Kidney (tissue), 14 donors: ENCODE measurements around the gene TPSG1. TPM values are rescaled to one million over a fixed set of nuclear protein-coding genes. Genes with fewer than 3 reads are reported as not detected.
"Not testable (repeated sequence)": the region's sequence is repeated elsewhere in the genome, so short reads cannot be mapped to it uniquely, and the experiment has no call there.

Experiments
- DNase-seq, 5 donors: peaks; one replicate each; pipeline ENCODE4 v3.0.0-alpha.2; 2013 to 2020
- FAIRE-seq: peaks from 2 replicates; lab custom pipeline; 2012; peaks lifted over from hg19 to GRCh38; lab: Jason Lieb, UNC
- H3K27ac ChIP-seq, 2 donors: one replicate each; pipeline ENCODE4 v1.7.0; 2013; ENCODE audit warnings: low read depth in 2 of 2, low read length in 2 of 2, inconsistent platforms in 1 of 2
- H3K27me3 ChIP-seq: one replicate; pipeline ENCODE4 v1.7.1; 2013; ENCODE audit warnings: low read length, inconsistent platforms; ENCODE audit not compliant: control insufficient read depth, insufficient read depth
- H3K36me3 ChIP-seq, 3 donors: one replicate each; pipeline versions ENCODE4 v1.7.0 to v1.7.1; 2013; ENCODE audit warnings: low read length in 3 of 3, control low read depth in 1 of 3, inconsistent platforms in 1 of 3; ENCODE audit not compliant: insufficient read depth in 3 of 3, control insufficient read depth in 2 of 3
- H3K4me1 ChIP-seq, 3 donors: one replicate each; pipeline versions ENCODE4 v1.7.0 to v1.7.1; 2013; ENCODE audit warnings: low read length in 3 of 3, inconsistent platforms in 1 of 3, low read depth in 1 of 3; ENCODE audit not compliant: control insufficient read depth in 2 of 3, insufficient read depth in 2 of 3
- H3K4me3 ChIP-seq, 3 donors: one replicate each; pipeline versions ENCODE4 v1.7.0 to v1.8.1; 2013; ENCODE audit warnings: low read length in 3 of 3, control low read depth in 1 of 3, inconsistent platforms in 1 of 3
- H3K9ac ChIP-seq, 3 donors: one replicate each; pipeline versions ENCODE4 v1.7.0 to v1.7.1; 2013; ENCODE audit warnings: low read length in 3 of 3, control low read depth in 1 of 3, inconsistent platforms in 1 of 3
- H3K9me3 ChIP-seq, 3 donors: one replicate each; pipeline versions ENCODE4 v1.7.0 to v1.7.1; 2013; ENCODE audit warnings: low read length in 3 of 3, control low read depth in 1 of 3, inconsistent platforms in 1 of 3; ENCODE audit not compliant: control insufficient read depth in 2 of 3, insufficient read depth in 1 of 3
- intact Hi-C: fragments of 100-400 bp; cut with DNase I; formaldehyde crosslinking; loops from one replicate; pipeline ENCODE4 v1.11.1; 2022
- polyA plus RNA-seq: library from polyadenylated mRNA; stranded (reverse); fragments of 350-450 nt; fragmentation: Illumina TruSeq; extraction: RNeasy Lipid Tissue Mini Kit (QIAGEN cat#74804); gene quantifications from one replicate; pipeline ENCODE4 v1.2.3, GENCODE V29; 2014; ENCODE audit warnings: low read depth, low replicate concordance; ENCODE audit not compliant: insufficient read depth
- total RNA-seq: library from RNA; stranded (reverse); fragmentation: NEBNext Ultra II Directional; extraction: Animal tissue kit (Norgen Biotek cat#: 25700); gene quantifications from one replicate; pipeline ENCODE4 v1.2.1, GENCODE V29; 2021
- TF ChIP-seq, protein P1 (sequence below): IDR thresholded peaks from 3 replicates; pipeline ENCODE4 v1.5.1; 2012; ENCODE audit warnings: mild to moderate bottlenecking, moderate library complexity, borderline replicate concordance; ENCODE audit not compliant: insufficient read depth; ENCODE audit errors: extremely low read depth
- donor health status: control.
- donor health status: control.
- donor health status: control.
- donor health status: control.
- donor health status: control.
- donor health status: DM: yes; HTN: yes; CAD: no.
- donor health status: Normal renal cell carcinoma (clear cell type).

TPSG1 gene
- total and polyA plus RNA-seq, 2 donors from 2014 or later, result 0.86 to 3.4 TPM

DNA sequence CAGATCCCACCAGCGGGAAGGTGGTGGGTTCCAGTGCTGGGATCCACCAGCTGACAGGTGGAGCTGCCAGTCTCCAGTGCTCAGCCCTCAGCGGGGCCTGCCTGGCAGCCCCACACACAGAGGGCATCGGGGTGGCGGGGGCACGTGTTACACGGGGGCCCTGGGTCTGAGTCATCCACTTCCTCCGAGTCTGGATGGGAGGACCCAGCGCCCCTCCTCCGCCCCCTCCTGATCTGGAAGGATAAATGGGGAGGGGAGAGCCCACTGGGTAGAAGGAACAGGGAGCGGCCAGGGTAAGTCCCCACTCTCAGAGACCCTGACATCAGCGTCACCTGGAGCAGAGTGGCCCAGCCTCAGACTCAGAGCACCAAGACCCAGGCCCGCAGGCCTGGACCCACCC is 15.4 kb upstream of the TPSG1 start, which contains the start of gene TPSAB1:
TPSAB1 (plus strand) TSS at position 270 of the 400 bp plus-strand sequence. CDS start 234 bp downstream, outside the sequence.
- intact Hi-C loops, H3K9ac ChIP-seq: not testable (repeated sequence)
- DNase-seq, result peak in 1 of 5 donors; percentile 55

DNA sequence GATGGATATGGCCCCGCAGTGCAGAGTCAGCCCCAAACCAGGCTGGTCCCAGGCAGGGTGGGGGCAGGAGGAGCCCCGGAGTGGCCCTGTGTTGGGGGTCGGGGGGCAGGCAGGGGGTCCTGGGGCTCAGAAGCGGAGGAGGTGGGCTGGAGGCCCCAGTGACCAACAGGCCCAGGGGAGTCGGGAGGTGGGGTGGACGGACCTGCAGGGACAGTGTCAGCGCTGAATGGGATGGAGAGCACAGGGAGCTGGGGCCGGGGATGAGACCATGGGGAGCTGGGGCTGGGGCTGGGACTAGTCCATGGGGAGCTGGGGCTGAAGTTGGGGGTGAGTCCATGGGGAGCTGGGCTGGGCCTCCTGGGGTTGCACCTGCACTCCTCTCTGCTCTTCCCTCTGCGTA is 14.5 kb upstream of the TPSG1 start:
- peak in 1 of 5 donors; percentile 63 for DNase-seq
- H3K27ac ChIP-seq, H3K4me1 ChIP-seq, H3K9me3 ChIP-seq, H3K4me3 ChIP-seq, H3K9ac ChIP-seq, H3K27me3 ChIP-seq, H3K36me3 ChIP-seq, FAIRE-seq, intact Hi-C loops: not testable (repeated sequence)

More for the DNA sequence above, 15.4 kb upstream of the TPSG1 start, which contains the start of gene TPSAB1:
- not testable (repeated sequence) for H3K4me1 ChIP-seq, FAIRE-seq, H3K27ac ChIP-seq, H3K9me3 ChIP-seq, H3K4me3 ChIP-seq, H3K27me3 ChIP-seq, H3K36me3 ChIP-seq

DNA sequence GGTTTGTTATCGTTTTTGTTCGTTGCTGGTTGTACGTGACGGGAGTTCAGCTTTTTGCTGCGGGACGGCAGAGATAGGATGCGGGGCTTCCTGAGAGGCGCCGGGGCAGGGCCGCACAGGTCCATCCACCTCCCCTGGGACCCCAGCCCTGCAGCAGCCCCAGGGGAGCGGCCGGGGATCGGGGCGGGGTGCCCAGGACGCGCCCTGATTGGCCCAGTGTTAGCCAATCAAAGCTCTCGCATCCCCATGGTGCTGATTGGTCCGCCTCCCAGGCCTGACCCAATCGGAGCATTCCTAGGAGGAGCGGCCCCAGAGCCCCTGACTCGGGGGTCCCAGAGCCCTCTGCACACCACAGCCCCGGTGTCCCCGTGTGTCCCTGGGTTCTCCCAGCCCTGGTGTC is 13.8 kb upstream of the TPSG1 start:
- H3K9ac ChIP-seq, H3K4me3 ChIP-seq, H3K4me1 ChIP-seq, intact Hi-C loops, H3K27ac ChIP-seq, FAIRE-seq, H3K9me3 ChIP-seq, H3K27me3 ChIP-seq, H3K36me3 ChIP-seq: not testable (repeated sequence)
- peak in 1 of 5 donors; percentile 41 for DNase-seq

DNA sequence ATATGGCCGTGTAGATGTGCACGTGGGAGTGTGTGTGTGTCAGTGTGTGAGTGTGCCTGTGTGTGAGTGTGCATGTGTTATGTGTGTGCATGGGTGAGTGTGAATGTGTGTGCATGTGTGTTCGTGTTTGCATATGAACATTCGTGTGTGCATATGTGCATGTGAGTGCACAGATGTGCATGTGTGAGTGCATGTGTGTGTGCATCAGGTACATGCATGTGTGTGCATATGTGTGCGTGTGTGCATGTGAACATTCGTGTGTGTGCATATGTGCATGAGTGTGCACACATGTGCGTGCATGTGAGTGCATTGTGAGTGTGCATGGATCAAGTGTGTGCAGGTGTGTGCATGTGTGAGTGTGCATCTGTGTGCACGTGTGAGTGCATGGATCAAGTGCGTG is 12.9 kb upstream of the TPSG1 start:
- no peaks in the 10 kb centered on the region for H3K27me3 ChIP-seq
- no peaks in the 10 kb centered on the region for H3K36me3 ChIP-seq
- H3K9me3 ChIP-seq, result peaks cover 0 to 2% (median 0%) of the 10 kb centered on the region in 3 donors
- peak overlapping the region in 1 of 3 donors; percentile 30 for H3K4me3 ChIP-seq
- H3K9ac ChIP-seq, result no peak overlapping the region
- TF ChIP-seq, protein P1, sequence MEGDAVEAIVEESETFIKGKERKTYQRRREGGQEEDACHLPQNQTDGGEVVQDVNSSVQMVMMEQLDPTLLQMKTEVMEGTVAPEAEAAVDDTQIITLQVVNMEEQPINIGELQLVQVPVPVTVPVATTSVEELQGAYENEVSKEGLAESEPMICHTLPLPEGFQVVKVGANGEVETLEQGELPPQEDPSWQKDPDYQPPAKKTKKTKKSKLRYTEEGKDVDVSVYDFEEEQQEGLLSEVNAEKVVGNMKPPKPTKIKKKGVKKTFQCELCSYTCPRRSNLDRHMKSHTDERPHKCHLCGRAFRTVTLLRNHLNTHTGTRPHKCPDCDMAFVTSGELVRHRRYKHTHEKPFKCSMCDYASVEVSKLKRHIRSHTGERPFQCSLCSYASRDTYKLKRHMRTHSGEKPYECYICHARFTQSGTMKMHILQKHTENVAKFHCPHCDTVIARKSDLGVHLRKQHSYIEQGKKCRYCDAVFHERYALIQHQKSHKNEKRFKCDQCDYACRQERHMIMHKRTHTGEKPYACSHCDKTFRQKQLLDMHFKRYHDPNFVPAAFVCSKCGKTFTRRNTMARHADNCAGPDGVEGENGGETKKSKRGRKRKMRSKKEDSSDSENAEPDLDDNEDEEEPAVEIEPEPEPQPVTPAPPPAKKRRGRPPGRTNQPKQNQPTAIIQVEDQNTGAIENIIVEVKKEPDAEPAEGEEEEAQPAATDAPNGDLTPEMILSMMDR, result no peak
- DNase-seq (no peak), FAIRE-seq (no peak)
- intact Hi-C loops, result no loop called here
- no peak overlapping the region for H3K27ac ChIP-seq
- H3K4me1 ChIP-seq, result no peaks in the 10 kb centered on the region

DNA sequence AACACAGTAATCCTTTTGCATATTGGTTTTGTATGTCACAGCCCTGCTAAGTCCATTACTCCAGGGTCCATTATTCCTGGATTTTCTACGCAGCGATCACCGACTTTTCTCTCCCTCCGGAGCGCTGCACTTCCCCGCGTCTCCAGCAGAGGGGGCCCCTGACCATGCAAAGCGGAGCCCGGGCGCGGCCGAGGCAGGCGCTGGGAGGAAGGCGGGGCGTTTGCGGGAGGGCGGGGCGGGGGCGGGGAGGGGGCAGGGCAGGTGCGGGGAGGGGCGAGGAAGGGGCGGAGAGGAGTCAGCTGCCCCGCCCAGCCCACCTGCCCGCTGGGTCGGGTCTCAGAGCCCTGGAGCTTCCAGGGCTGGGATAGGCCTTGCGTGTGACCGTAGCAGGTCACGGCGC is 11.6 kb upstream of the TPSG1 start:
- H3K9ac ChIP-seq, H3K36me3 ChIP-seq, DNase-seq, H3K9me3 ChIP-seq, H3K4me3 ChIP-seq, H3K4me1 ChIP-seq, intact Hi-C loops, FAIRE-seq, H3K27me3 ChIP-seq, H3K27ac ChIP-seq: not testable (repeated sequence)

DNA sequence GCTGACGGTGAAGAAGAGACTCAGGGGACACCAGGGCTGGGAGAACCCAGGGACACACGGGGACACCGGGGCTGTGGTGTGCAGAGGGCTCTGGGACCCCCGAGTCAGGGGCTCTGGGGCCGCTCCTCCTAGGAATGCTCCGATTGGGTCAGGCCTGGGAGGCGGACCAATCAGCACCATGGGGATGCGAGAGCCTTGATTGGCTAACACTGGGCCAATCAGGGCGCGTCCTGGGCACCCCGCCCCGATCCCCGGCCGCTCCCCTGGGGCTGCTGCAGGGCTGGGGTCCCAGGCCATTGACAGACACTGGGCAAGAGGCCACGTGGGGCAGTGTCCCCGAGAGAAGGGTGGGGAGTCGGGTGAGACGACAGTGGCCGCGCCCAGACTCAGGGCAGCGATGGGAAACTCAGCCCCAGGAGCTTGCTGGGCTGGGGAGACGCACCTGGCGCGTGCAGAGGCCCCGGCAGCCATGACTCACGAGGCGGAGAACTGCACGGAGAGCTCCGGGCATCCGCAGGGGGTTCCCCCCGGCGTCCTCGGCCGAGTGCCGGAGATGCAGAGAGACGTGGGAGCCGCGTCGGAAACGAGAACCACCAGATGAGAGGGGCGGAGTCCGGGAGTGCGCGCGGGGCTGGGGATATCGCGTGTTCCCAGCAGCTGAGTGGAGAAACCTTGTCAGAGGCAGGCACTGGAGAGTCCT is 7.1 kb upstream of the TPSG1 start:
- H3K9me3 ChIP-seq, H3K4me3 ChIP-seq, H3K9ac ChIP-seq, H3K36me3 ChIP-seq, DNase-seq, FAIRE-seq, intact Hi-C loops, H3K27me3 ChIP-seq, H3K27ac ChIP-seq, H3K4me1 ChIP-seq: not testable (repeated sequence)

DNA sequence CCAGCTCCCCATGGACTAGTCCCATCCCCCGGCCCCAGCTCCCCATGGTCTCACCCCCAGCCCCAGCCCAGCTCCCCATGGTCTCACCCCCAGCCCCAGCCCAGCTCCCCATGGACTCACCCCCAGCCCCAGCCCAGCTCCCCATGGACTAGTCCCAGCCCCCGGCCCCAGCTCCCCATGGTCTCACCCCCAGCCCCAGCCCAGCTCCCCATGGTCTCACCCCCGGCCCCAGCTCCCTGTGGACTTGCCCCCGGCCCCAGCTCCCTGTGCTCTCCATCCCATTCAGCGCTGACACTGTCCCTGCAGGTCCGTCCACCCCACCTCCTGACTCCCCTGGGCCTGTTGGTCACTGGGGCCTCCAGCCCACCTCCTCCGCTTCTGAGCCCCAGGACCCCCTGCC is 6.2 kb upstream of the TPSG1 start:
- H3K4me1 ChIP-seq, FAIRE-seq, H3K36me3 ChIP-seq, H3K27me3 ChIP-seq, H3K27ac ChIP-seq, intact Hi-C loops, H3K9me3 ChIP-seq, H3K9ac ChIP-seq, H3K4me3 ChIP-seq: not testable (repeated sequence)
- DNase-seq, result peak in 1 of 5 donors; percentile 62
